GM19328 (cell line): ENCODE results near the gene CDH7.

Experiments used
- ATAC-seq: cut with Tn5 transposase; IDR thresholded peaks from one replicate; pipeline ENCODE4 v1.9.1; 2021; ENCODE audit warnings: mild to moderate bottlenecking, moderate library complexity; ENCODE audit not compliant: unreplicated experiment

Gene CDH7

DNA sequence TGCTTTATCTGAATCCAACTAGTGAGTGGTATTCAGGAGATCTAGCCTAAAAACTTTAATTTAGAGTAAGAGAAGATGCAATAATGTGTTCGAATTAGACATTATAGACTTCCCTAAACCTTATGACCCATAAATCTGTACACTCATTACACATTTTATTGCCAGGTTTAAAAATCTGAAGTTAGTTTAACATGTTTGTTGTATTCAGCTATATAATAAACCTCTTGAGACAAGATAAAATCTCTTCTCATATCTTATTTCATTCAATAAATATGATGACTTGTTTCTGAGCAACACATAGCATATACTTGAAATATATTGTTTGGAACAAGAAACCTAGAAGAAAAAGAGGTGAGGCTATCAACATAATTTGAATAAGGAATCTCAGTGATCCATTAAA lies 150.7 kb downstream of the CDH7 start:
- ATAC-seq = no peak

DNA sequence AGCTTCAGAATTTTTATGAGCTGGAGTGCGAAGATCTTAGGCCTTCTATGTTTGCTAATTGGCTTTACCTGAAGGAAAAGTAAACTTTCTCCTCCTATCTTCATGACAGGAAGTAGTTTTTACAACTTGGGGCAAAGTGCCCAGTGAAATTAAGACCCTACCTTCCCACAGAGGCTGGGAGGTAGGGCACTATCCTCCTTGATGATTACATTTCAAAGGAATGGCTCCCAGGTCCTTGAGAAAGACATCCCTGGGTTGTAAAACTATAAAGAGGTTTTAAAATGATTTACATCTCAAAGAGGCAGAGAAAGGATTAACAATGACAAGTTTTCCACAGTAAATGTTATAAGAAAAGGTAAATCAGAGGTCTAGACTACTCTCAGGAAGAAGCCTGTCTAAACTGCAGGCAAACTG lies 155.8 kb downstream of the CDH7 start:
- no peak for ATAC-seq

DNA sequence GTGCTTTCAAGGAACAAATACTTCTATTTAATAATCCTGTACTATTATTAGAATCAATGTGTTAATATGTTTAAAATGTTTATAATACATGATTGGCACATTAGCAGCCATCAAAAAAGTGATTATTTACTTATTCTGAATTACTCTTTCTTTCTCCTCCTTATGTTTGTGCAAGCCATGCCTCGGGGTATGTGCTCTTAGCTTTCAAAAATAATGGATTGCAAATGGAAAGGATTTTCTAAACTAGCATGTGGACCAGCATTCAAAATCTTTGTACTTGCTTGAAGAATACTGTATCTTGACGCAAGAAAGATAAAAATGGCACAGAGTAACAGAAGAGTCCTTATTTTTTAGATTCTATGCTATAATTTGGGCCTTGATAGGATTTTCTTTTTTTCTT lies 156.5 kb downstream of the CDH7 start:
- no peak for ATAC-seq

DNA sequence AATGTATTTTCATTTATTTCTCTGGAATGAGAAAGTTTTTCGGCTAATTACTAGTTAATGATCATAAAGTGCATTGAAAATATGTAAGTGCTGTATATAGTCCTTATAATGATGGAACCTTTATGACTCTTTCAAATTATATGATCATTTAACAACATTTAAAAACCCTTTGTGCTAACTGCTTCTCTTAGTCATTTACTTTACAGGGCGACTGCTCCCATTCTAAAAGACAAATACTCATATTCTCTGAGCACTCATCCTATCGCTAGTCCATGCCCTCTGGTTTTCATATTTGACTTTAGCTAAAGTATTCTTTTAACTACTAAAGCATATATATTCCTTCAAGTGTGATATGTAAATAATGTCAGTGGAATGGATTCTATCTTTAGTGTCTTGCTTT lies 168.2 kb downstream of the CDH7 start:
- ATAC-seq = no peak

DNA sequence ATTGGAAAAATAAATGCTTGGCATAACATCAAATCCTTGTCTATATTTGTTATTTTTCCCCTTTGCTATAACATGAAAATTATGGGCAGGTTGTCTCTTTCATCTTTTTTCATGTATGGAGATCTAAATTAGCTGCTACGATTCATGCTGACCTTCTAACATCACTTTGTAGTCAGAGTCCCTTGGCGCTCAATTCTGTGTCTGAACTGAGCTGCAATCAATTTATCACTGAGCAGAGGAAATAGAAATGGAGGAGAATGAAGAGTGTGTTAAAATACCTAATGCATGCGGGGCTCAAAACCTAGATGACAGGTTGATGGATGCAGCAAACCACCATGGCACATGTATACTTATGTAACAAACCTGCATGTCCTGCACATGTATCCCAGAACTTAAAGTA lies 168.9 kb downstream of the CDH7 start:
- ATAC-seq = no peak

DNA sequence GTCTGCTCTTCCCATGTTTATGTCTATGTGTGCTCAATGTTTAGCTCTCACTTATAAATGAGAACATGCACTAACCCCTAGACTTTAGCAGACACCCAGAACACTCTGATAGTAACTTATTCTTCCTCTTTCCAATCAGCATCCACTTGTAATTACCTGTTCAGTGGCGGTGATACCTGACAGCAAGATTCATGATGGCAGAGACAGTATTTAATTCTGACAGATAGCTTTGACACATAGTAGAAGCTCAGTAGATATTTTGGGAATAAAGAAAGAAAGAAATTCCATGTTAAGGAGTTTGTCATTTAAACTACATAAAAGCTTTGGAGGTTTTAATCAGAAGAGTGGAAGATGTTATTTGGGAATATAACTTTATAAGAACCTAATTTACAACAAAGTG lies 171.3 kb downstream of the CDH7 start:
- no peak for ATAC-seq

DNA sequence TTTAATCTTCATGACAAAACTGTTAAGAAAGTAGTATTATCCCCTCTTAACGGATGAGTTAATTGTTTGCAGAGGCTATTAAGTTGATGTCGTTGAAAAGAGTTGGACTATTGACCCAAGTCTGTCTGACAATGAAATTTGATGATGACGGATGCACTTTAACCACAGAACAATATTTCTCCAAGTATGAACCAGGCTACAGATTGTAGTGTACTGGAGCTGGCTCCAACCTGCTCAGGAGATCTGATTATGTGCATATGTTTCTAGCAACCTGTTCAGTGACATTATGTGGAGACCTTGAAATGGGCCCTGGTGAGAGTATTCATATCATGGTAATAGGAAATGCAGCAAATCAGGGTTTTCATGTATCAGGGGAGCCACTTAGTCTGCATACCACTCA lies 174.1 kb downstream of the CDH7 start:
- ATAC-seq = no peak

DNA sequence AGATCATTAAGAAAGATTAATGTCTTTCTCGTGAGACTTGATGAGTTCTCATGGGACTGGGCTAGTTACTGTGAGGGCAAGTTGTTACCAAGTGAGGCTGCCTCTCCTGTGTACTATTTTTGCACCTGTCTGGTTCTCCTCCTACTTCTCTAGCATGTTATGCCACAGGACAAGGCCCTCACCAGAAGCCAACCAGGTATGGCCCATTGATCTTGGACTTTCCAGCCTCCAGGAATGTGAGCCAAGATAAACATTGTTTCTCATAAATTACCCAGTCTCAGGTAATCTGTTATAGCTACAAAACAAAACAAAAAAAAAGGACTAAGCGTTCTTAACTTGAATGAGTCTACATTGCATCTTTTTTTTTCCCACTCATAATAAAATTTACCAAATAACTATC lies 184.1 kb downstream of the CDH7 start:
- no peak for ATAC-seq

DNA sequence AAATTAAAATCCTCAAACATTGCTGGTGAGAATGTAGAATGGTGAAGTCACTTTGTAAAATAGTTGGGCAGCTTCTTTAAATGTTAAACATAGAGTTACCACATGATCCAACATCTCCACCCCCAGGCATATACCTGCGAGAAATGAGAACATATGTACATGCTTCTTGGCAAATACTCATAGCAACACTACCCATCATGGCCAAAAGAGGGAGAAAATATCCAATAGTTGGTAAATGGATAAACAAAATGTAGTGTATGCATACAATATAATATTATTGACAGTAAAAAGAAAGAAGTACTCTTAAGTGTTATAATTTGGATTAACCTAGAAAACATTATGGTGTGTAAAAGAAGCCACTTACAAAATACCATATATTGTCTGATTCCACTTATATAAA lies 185.9 kb downstream of the CDH7 start:
- ATAC-seq = no peak

DNA sequence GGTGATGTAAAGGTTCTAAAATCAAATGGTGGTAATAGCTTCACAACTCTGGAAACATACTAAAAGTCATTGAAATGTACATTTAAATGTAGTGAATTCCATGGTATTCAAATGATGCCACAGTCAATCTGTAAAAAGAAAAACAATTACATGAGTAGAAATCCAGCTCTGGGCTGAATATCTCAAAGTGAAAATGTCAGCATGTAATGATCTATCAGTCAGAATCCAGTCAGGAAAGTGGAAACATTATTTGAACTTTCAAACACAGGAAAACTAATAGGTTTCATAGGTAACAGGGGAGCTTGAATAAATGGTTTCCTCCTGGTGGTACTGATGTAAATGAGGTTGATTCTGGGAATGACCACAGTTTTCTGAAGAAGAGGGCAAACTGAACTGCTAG lies 186.4 kb downstream of the CDH7 start:
- no peak for ATAC-seq

DNA sequence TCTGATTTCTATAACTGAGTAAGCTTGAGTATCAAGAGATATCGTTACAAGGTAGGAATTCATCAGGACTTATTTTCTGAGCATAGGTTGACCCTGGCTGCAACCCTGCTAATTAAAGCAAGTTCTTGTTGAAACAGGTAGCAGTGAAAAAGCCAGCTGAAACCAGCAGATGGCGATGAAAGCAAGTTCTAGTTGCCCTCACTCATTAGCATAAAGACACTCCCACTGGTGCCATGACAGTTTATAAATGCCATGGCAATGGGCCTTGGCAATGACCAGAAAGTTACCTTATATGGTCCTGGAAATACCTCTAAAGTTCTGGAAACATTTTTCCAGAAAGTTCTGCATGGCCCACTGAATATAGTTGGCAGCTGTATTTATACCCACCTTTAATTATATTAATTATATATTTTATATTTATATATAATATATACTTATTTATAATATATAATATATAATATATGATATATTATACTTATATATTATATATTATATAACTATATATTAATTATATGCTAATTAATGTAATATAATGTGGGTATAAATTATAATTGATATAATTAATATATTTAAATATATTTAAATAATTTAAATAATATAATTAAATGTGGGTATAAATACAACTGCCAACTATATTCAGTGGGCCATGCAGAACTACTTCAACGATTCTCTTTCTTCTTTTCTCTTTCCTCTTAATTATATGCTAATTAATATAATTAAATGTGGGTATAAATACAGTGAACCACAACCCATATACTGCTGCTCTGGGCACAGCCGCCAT lies 188.0 kb downstream of the CDH7 start:
- peak; percentile 74 for ATAC-seq
